HG03196 (cell line): ENCODE measurements around the gene CRYBA2.

Source experiments
- ATAC-seq: cut with Tn5 transposase; IDR thresholded peaks from one replicate; pipeline ENCODE4 v1.9.1; 2021; ENCODE audit not compliant: unreplicated experiment

The CRYBA2 gene

DNA sequence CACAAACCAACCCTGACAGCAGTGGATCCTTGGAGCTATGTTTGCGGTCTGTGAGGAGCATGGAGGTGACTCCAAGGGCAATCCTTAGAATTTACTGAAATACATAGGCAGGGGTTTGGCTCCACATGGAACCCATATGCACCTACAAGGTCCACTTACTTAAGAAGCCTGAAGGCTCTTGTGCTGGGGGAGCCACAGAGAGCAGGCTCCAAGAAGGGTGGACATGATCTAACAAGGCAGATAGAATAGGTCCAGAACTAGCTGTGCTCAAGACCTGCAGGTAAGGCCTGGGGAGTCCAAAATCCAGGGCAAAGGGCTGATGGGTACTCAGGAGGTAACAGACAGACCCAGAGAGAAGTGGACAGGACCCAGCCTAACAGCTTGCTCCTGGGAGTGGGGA is 34.9 kb downstream of the CRYBA2 start:
- no peak for ATAC-seq

GRCh38 chr2:218957671-218958070 is 35.6 kb downstream of the CRYBA2 start:
- ATAC-seq, result no peak

DNA sequence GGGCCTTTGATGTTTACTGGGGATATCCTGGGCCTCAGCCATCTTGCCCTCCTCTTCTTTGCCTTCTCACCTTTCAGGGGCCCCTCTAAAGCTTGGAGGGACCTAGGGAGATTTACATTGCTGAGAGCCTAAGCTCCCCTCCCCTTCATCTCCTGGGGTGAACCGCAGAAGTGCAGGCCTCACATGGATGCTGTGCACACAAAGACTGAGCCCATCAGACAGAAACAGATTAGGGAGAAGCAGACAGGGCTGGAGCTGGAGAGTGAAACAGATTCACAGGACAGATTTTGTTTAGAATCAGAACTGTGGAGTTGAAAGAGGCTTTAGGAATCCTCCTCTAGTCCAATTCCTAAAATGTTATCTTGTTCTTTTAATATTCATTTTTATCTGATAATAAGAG is 37.2 kb downstream of the CRYBA2 start:
- ATAC-seq, result no peak

GRCh38 chr2:218954541-218955300 is 38.5 kb downstream of the CRYBA2 start:
- no peak for ATAC-seq

GRCh38 chr2:218953366-218953954 is 39.8 kb downstream of the CRYBA2 start:
- ATAC-seq, result no peak

DNA sequence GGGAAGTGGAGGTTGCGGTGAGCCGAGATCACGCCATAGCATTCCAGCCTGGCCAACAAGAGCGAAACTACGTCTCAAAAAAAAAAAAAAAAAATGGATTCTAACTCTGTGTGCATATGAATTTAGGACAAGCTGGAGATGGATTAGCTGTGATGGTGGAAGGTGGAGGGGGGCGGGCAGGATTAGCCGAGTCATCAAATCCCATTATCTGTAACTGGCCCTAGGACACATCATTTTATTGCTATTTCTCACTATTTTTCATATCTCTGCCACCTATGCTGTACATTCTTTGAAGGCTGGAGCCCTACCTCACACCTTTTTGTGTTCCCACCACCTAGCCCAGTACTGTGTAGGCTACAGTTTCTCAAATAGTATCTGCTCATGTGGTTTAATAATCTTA is 41.1 kb downstream of the CRYBA2 start:
- ATAC-seq, result no peak

GRCh38 chr2:218946621-218947020 is 46.6 kb downstream of the CRYBA2 start:
- no peak for ATAC-seq

DNA sequence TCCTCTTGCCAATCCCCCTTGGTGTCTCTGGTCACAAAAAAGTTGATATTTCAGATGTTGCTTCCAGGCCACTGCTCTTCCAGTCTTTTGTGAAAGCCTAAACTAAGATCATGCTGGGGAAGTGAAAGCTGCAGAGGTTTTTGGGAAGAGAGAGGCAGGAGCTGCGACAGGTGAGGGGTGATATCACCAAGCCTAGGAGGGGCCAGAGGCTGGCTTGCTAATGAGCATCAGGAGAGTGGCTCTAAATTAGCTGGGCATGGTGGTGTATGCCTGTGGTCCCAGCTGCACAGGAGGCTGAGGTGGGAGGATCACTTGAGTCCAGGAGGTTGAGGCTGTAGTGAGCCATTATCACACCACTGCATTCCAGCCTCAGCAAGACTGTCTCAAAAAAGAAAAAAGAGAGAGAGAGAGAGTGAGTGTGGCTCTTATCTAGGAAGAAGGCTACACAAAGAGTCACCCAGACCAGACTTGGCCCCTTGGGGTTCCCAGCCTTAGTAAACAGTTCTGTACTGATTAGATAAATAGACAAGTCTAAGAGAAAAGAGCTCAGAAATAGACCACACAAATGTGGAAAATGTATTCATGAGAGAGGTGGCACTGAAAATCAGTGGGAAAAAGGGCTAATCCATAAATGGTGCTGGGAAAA is 48.3 kb downstream of the CRYBA2 start:
- no peak for ATAC-seq
